ENCODE measurements around the gene CYBA.

CYBA gene

DNA sequence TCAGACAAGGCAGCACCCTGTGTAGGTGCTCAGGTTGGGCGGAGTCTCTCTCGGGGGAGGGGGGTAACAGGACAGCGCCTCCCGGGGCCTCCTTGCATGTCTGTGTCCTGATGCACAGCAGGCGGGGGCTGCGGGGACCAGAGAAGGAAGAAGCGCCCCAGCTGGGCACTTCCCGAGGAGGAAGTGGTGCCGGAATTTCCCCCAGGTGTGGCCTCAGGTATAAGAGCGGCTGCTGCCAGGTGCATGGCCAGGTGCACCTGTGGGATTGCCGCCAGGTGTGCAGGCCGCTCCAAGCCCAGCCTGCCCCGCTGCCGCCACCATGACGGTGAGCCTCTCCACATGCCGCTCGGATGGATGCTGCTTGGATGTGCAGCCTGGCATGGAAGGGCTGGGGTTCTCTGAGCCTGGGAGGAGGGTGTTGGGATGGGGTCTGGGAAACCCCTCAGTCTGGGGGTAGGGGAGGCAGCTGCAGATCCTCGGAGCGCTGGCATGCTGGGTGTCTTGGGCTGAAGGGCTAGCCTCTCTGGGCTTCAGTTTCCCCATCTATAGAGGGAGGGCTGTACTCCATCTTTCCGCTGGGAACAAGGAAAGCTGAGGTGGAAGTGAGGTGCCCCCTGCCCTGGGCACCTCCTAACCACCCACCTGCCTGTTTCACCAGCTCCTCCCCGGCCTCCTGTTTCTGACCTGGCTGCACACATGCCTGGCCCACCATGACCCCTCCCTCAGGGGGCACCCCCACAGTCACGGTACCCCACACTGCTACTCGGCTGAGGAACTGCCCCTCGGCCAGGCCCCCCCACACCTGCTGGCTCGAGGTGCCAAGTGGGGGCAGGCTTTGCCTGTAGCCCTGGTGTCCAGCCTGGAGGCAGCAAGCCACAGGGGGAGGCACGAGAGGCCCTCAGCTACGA, 12.3 kb downstream of the CYBA start, which contains the start of gene IL17C:
TSS of gene IL17C (plus strand) at position 250 of the 908 bp plus-strand sequence. CDS start at position 320, 70 bp downstream.
- TF ChIP-seq, protein P1, sequence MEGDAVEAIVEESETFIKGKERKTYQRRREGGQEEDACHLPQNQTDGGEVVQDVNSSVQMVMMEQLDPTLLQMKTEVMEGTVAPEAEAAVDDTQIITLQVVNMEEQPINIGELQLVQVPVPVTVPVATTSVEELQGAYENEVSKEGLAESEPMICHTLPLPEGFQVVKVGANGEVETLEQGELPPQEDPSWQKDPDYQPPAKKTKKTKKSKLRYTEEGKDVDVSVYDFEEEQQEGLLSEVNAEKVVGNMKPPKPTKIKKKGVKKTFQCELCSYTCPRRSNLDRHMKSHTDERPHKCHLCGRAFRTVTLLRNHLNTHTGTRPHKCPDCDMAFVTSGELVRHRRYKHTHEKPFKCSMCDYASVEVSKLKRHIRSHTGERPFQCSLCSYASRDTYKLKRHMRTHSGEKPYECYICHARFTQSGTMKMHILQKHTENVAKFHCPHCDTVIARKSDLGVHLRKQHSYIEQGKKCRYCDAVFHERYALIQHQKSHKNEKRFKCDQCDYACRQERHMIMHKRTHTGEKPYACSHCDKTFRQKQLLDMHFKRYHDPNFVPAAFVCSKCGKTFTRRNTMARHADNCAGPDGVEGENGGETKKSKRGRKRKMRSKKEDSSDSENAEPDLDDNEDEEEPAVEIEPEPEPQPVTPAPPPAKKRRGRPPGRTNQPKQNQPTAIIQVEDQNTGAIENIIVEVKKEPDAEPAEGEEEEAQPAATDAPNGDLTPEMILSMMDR (IDR thresholded peaks at IDR 0.05): no peak

DNA sequence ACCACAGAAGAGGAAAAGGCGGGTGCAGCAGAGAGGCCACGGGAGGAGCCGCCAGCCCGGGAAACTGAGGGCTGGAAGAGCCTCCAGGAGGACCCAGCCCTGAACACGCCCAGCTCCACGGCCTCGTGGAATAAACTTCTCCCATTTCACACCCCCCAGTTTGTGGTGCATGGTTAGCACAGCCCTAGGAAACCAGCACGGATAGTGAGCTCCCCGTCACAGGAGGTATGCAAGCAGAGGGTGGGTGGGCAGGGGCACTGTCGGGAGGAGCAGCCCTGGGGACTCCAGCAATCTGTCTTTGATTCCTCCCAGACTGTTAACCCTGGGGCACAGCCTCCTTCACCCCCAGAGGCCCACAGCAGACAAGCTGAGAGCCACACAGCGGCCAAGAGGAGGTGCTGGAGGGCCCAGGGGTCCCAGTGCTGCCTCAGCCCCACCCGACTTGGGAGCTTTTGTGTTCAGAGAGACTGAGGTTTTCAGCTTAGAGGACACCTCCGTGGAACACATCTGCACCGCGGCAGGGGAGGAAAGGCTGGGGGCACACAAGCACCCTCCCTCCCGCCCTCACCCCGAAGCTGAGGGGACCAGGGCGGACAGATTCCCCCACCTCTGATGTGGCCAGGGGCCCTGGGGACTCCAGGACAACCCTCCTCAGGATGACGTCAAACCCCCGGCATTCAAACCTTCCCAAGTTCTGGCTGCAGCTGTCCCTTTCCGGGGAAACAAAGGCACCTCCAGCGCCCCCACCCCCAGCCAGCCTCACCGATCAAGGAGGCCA, 14.2 kb downstream of the CYBA start:
- TF ChIP-seq, protein P1 (IDR thresholded peaks at IDR 0.05): no peak

DNA sequence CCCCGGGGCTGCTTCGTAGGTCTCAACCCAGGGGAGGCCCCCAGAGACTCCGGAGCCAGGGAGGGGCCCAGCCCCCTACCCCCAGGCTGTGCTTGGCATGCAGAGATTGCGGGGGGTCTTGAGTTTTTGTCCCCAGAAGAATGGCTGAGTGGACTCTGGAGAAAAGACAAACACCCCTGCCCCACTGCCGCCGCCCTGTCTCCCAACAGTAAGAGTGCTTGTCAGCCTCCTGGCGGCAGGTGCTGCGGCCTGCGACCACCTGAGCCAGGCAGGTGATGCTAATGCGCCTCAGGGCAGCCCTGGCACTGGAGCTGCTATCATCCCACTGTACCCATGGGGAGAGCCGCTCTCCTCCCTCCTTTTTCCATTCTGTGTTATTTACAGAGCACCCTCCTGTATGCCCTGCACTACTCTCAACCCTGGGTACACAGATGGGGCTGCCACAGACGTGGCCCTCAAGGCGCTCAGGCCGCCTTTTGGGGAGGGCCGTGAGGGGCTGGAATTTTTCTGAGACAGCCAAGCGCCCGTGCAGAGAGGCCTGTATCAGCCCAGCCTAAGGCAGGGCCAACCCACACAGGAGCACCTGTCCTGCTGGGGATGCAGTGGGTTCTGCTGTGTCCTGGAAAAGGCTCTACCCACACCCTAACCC, 15.1 kb downstream of the CYBA start:
- TF ChIP-seq, protein P1 (IDR thresholded peaks at IDR 0.05): no peak

DNA sequence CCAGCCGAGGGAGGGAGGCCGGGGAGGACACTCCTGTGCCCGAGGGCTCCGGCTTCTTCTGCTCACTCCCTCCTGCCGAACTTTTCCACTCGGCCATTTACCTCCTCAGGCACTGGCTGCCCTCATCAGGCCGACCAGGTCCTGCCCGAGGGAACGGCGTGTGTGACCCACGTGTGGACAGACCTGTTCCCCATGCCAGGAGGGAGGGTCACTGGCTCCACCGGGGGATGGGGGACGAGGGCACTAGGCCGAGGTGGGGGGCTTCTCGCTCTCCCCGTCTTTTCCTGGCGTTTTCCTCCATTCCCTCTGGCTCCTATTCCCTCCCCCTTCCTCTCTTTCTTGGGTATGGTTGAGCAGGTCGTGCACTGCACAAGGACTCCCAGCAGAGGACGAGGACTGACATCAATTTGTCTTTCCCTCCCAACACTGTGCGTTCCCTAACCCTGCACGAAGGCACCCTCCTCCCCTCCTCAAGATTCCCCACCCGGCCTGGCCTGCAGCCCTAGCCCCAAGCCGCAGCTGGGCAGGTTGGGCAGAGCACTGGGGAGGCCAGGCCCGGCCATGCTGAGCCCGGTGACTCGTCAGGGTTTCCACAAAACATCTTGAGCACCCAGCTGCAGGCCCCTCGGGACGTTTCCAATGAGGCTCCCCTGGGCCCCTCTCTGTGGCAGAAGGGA, 15.7 kb downstream of the CYBA start:
- TF ChIP-seq, protein P1 (IDR thresholded peaks at IDR 0.05): no peak

DNA sequence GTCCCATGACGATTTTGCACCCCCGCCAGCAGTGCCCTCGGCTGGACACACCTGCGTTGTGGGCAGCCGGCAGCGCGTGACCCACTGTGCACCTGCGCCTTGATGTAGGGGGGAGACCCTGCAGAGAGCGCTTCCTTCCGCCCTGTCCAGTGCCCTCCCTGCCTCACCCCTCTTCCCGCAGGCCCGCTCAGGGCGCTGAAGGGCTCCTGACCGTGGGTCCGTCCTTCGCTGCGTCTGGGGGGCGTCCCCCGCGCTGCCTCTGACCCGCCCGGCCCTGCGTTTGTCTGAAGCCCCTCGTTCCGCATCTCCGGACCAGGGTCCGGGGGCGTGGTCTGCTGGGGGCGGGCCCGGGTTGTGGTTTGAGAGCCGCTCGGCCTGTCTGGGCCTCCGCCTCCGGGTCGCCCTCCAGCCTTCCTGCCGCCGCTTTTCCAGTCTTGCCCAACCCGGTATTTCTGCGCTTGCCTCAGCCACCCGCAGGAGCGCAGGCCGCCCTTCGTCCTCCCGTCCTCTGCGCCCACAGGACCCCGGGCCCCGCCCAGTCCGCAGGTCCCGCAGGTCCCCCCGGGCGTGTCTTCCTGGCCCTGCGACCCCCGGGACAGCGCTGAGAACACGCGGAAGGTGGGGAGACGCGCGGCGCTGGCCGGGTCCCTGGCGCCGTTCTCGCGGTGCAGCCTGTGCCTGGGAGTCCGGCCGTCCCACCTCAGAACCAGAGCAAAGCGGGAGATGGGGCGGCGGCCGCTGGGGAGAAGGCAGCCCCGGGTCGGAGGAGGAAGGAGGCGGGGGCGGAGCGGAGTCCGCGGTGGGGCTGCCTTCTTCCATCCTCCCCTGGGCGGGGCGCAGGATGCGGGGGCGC, 16.5 kb downstream of the CYBA start:
- TF ChIP-seq, protein P1 (IDR thresholded peaks at IDR 0.05): no peak

DNA sequence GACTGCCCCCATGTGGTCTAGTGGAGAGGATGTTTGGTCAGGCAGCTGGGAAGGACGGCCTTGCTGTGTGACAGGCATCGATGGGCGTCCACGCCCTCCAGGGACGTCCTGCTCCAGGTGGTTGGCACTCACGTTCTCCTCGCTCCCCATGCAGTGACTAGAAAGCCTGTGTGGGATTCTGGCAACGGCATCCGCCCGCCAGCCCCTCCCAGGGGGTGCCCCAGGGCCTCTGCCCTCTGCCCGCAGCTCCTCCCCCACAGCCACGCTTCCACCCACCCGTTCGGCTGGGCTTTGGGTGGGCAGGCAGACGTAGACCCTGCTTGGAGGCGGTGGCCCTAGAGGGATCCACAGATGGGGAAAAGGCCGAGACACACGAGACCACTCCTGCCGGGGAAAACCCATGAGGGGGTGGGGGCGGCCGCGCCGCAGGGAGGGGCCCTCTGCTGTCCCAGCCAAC, 17.1 kb downstream of the CYBA start:
- TF ChIP-seq, protein P1 (IDR thresholded peaks at IDR 0.05): no peak
